ENCODE results near the gene PLCB4.

- TF ChIP-seq YY1 (tag by site-specific recombination; IDR thresholded peaks at IDR 0.05) (no peak), ZNF138 (tag by site-specific recombination; IDR thresholded peaks at IDR 0.05; ENCODE audit: borderline replicate concordance) (no peak), SP2 (tag by site-specific recombination; IDR thresholded peaks at IDR 0.05) (no peak), ZNF830 (tag by site-specific recombination; IDR thresholded peaks at IDR 0.05; ENCODE audit: low read depth) (no peak), ZBTB8A (tag by site-specific recombination; IDR thresholded peaks at IDR 0.05) (no peak), PRDM6 (tag by site-specific recombination; IDR thresholded peaks at IDR 0.05) (no peak), OVOL3 (tag by site-specific recombination; IDR thresholded peaks at IDR 0.05) (no peak), TRIM28 (IDR thresholded peaks at IDR 0.05; ENCODE audit: borderline replicate concordance, low read length) (no peak)
Observed at GRCh38 chr20:9061434-9061833, 7.5 kb upstream of the PLCB4 start.

Measured in HEK293 (cell line).